WTC11 (cell line): ENCODE measurements around the gene JAGN1. TPM values are rescaled to one million over a fixed set of nuclear protein-coding genes. Genes with fewer than 3 reads are reported as not detected.

Source experiments
- ATAC-seq: fragments of 200-7000 bp; cut with Tn5 transposase; 2 replicates; pipeline ENCODE4 v1.10.0; 2021; ENCODE audit warnings: mild to moderate bottlenecking, moderate library complexity
- CTCF ChIA-PET: fragments of 300-600 bp; sonication (Branson Sonifier 250); formaldehyde crosslinking; loops from one replicate; lab custom pipeline; 2021; ENCODE audit warnings: antibody characterized with exemption; lab: Charles Lee
- POLR2A ChIA-PET: fragments of 350-600 bp; sonication (Branson Sonifier 250); formaldehyde crosslinking; loops from one replicate; lab custom pipeline; 2021; ENCODE audit warnings: antibody characterized with exemption; lab: Charles Lee
- DNase-seq: peaks from one replicate; pipeline ENCODE4 v3.0.0; 2021; ENCODE audit warnings: low spot score
- H3K27ac Mint-ChIP-seq: 2 replicates; pipeline ENCODE4 v1.8.0; 2021; ENCODE audit warnings: mixed read lengths
- H3K27me3 Mint-ChIP-seq: 2 replicates; pipeline ENCODE4 v1.8.0; 2021; ENCODE audit warnings: low read depth, mild to moderate bottlenecking, moderate library complexity, mixed read lengths
- H3K36me3 Mint-ChIP-seq: 2 replicates; pipeline ENCODE4 v1.8.0; 2021; ENCODE audit warnings: mixed read lengths
- H3K4me1 Mint-ChIP-seq: 2 replicates; pipeline ENCODE4 v1.8.0; 2022; ENCODE audit warnings: mixed read lengths
- H3K4me3 Mint-ChIP-seq: 2 replicates; pipeline ENCODE4 v1.8.0; 2021; ENCODE audit warnings: mild to moderate bottlenecking, moderate library complexity, mixed read lengths
- H3K9me3 Mint-ChIP-seq: 2 replicates; pipeline ENCODE4 v1.8.0; 2021; ENCODE audit warnings: mixed read lengths
- ATF1 ChIP-seq: sonication (generic); formaldehyde crosslinking; IDR thresholded peaks from 2 replicates; pipeline ENCODE4 v1.8.1; 2023; ENCODE audit warnings: mild to moderate bottlenecking, moderate library complexity, missing genetic modification reagents
- CBFB ChIP-seq: sonication (generic); formaldehyde crosslinking; IDR thresholded peaks from 2 replicates; pipeline ENCODE4 v1.8.1; 2022; ENCODE audit warnings: mild to moderate bottlenecking, low read depth, missing genetic modification reagents
- CTCF ChIP-seq: fragments of 200-600 bp; IDR thresholded peaks from 2 replicates; pipeline ENCODE4 v1.8.0; 2022; ENCODE audit warnings: antibody characterized with exemption
- E2F1 ChIP-seq: sonication (generic); formaldehyde crosslinking; IDR thresholded peaks from 2 replicates; pipeline ENCODE4 v1.8.0; 2022; ENCODE audit warnings: mild to moderate bottlenecking, missing genetic modification reagents
- GTF2I ChIP-seq: fragments of 250-450 bp; sonication (Bioruptor Pico); conservative IDR thresholded peaks from 2 replicates; pipeline ENCODE4 v1.4.0; 2021; ENCODE audit warnings: mild to moderate bottlenecking
- HMGXB4 ChIP-seq: sonication (generic); formaldehyde crosslinking; IDR thresholded peaks from 2 replicates; pipeline ENCODE4 v1.8.1; 2023; ENCODE audit warnings: mild to moderate bottlenecking, moderate library complexity, missing genetic modification reagents
- JUN ChIP-seq: sonication (generic); formaldehyde crosslinking; IDR thresholded peaks from 2 replicates; pipeline ENCODE4 v1.8.0; 2023; ENCODE audit warnings: mild to moderate bottlenecking, missing genetic modification reagents
- KAT7 ChIP-seq: sonication (generic); formaldehyde crosslinking; IDR thresholded peaks from 2 replicates; pipeline ENCODE4 v1.8.1; 2023; ENCODE audit warnings: missing genetic modification reagents, mild to moderate bottlenecking, borderline replicate concordance
- MLX ChIP-seq: sonication (generic); formaldehyde crosslinking; IDR thresholded peaks from 2 replicates; pipeline ENCODE4 v1.8.1; 2023; ENCODE audit warnings: mild to moderate bottlenecking, missing genetic modification reagents, moderate library complexity
- NFATC4 ChIP-seq: fragments of 250-450 bp; sonication (Bioruptor Pico); IDR thresholded peaks from 2 replicates; pipeline ENCODE4 v1.9.0; 2021; ENCODE audit warnings: mild to moderate bottlenecking
- RELA ChIP-seq: sonication (generic); formaldehyde crosslinking; IDR thresholded peaks from 2 replicates; pipeline ENCODE4 v1.8.1; 2022; ENCODE audit warnings: missing genetic modification reagents, mild to moderate bottlenecking, borderline replicate concordance
- RORB ChIP-seq: fragments of 250-450 bp; sonication (Bioruptor Pico); IDR thresholded peaks from 2 replicates; pipeline ENCODE4 v1.9.0; 2021; ENCODE audit warnings: mild to moderate bottlenecking
- SMAD3 ChIP-seq: sonication (generic); formaldehyde crosslinking; IDR thresholded peaks from 2 replicates; pipeline ENCODE4 v1.8.0; 2022; ENCODE audit warnings: missing genetic modification reagents, mild to moderate bottlenecking, borderline replicate concordance
- SOX15 ChIP-seq: fragments of 250-450 bp; sonication (Bioruptor Pico); IDR thresholded peaks from 2 replicates; pipeline ENCODE4 v1.9.0; 2021; ENCODE audit warnings: mild to moderate bottlenecking
- STAT6 ChIP-seq: sonication (generic); formaldehyde crosslinking; conservative IDR thresholded peaks from 2 replicates; pipeline ENCODE4 v1.8.1; 2023; ENCODE audit warnings: mild to moderate bottlenecking, low read depth, missing genetic modification reagents, moderate library complexity
- TCF7 ChIP-seq: sonication (generic); formaldehyde crosslinking; IDR thresholded peaks from 2 replicates; pipeline ENCODE4 v1.8.0; 2022; ENCODE audit warnings: mild to moderate bottlenecking, low read depth, missing genetic modification reagents, moderate library complexity
- TEAD4 ChIP-seq: sonication (generic); formaldehyde crosslinking; IDR thresholded peaks from 2 replicates; pipeline ENCODE4 v1.8.0; 2022; ENCODE audit warnings: mild to moderate bottlenecking, missing genetic modification reagents
- USF1 ChIP-seq: sonication (generic); formaldehyde crosslinking; IDR thresholded peaks from 2 replicates; pipeline ENCODE4 v1.8.0; 2022; ENCODE audit warnings: mild to moderate bottlenecking, missing genetic modification reagents
- ZNF396 ChIP-seq: fragments of 250-450 bp; sonication (Bioruptor Pico); IDR thresholded peaks from 2 replicates; pipeline ENCODE4 v1.8.0; 2021; ENCODE audit warnings: mild to moderate bottlenecking, moderate library complexity, borderline replicate concordance
- ZNF512 ChIP-seq: sonication (generic); formaldehyde crosslinking; IDR thresholded peaks from 2 replicates; pipeline ENCODE4 v1.8.1; 2022; ENCODE audit warnings: missing genetic modification reagents, borderline replicate concordance
- ZNF532 ChIP-seq: fragments of 250-450 bp; sonication (Bioruptor Pico); IDR thresholded peaks from 2 replicates; pipeline ENCODE4 v1.9.0; 2021; ENCODE audit warnings: mild to moderate bottlenecking, borderline replicate concordance
- total RNA-seq: library from RNA; stranded (reverse); gene quantifications from 3 replicates; pipeline ENCODE4 v1.2.3, GENCODE V29; 2021

The JAGN1 gene
- total RNA-seq, 1 experiment from 2014 or later, result 25.6 TPM

GRCh38 chr3:9932843-9933560 lies 42.6 kb downstream of the JAGN1 start:
- H3K4me1 Mint-ChIP-seq, result peaks cover 14% of the 10 kb centered on the region
- ATAC-seq (peak; percentile 71), DNase-seq (peak; percentile 88)
- H3K36me3 Mint-ChIP-seq, result peaks cover 23% of the 10 kb centered on the region
- H3K27me3 Mint-ChIP-seq, result peaks cover 10% of the 10 kb centered on the region
- H3K27ac Mint-ChIP-seq, result peak overlapping the region; percentile 53; the same call in 1 of the 2 replicates
- POLR2A ChIA-PET, result interaction anchor here (0.6 to 2.7 kb wide), 10 partner anchors 9 to 315 kb away, joined by 3 to 35 read pairs (median 6); partner anchors contain the start of genes ARPC4, IL17RE, PRRT3 and TATDN2
- H3K4me3 Mint-ChIP-seq, result peak overlapping the region; percentile 93
- CTCF ChIA-PET, result interaction anchor here (0.6 to 5.5 kb wide), 34 partner anchors 9 to 431 kb away, joined by 3 to 143 read pairs (median 4); partner anchors contain the start of genes ARPC4, IL17RC, IL17RE and PRRT3
- peaks cover 8% of the 10 kb centered on the region; the same call in 1 of the 2 replicates for H3K9me3 Mint-ChIP-seq
- TF ChIP-seq ZNF512 (CRISPR knock-in tag) (no peak), USF1 (CRISPR knock-in tag) (no peak; the same call in 1 of the 2 replicates), GTF2I (CRISPR knock-in tag) (no peak), ATF1 (CRISPR knock-in tag) (no peak), RORB (no peak), KAT7 (CRISPR knock-in tag) (no peak), SMAD3 (CRISPR knock-in tag) (no peak), MLX (no peak), STAT6 (no peak), E2F1 (CRISPR knock-in tag) (no peak; the same call in 1 of the 2 replicates), ZNF532 (no peak), ZNF396 (CRISPR knock-in tag) (no peak), SOX15 (CRISPR knock-in tag) (no peak), JUN (peak; percentile 67), NFATC4 (no peak), HMGXB4 (CRISPR knock-in tag) (peak; percentile 95), CBFB (CRISPR knock-in tag) (0 out of 2 replicates have a peak, but pooled peaks have one; percentile 38), TEAD4 (CRISPR knock-in tag) (peak; percentile 68; the same call in 1 of the 2 replicates), RELA (CRISPR knock-in tag) (0 out of 2 replicates have a peak, but pooled peaks have one; percentile 57), TCF7 (CRISPR knock-in tag) (no peak), CTCF (peak; percentile 33)
